B cell (primary cell): Measurements from ENCODE around the gene DNAAF1. TPM values are rescaled to one million over a fixed set of nuclear protein-coding genes. Genes with fewer than 3 reads are reported as not detected.

Experiments used
- ATAC-seq: fragments of 200-7000 bp; cut with Tn5 transposase; one replicate; pipeline ENCODE4 v1.10.0; 2021; ENCODE audit warnings: low read depth, mild to moderate bottlenecking, moderate number of reproducible peaks, moderate library complexity
- CTCF ChIA-PET: fragments of 350-600 bp; sonication (Branson Sonifier 250); formaldehyde crosslinking; loops from one replicate; lab custom pipeline; 2021; ENCODE audit warnings: antibody characterized with exemption, inconsistent platforms; lab: Charles Lee
- POLR2A ChIA-PET: fragments of 350-600 bp; sonication (Branson Sonifier 250); formaldehyde crosslinking; loops from one replicate; lab custom pipeline; 2021; ENCODE audit warnings: antibody characterized with exemption; lab: Charles Lee
- DNase-seq: peaks from one replicate; pipeline ENCODE4 v3.0.0; 2013
- H2AFZ ChIP-seq: 2 replicates; pipeline ENCODE4 v1.6.1; 2012; ENCODE audit warnings: mild to moderate bottlenecking, low read depth, low read length; ENCODE audit not compliant: insufficient read depth, poor library complexity, severe bottlenecking
- H3K27ac ChIP-seq, 2 donors: 1 replicate in 1 of 2; 2 replicates in 1 of 2; pipeline ENCODE4 v1.5.1; 2012 to 2013; ENCODE audit warnings: low read length in 2 of 2, mild to moderate bottlenecking in 2 of 2, moderate library complexity in 1 of 2
- H3K27me3 ChIP-seq, 4 experiments: fragments of 200-600 bp in 1 of 4; sonication (generic) in 1 of 4; replicated peaks in 1 of 4; 1 replicate in 2 of 4; 2 replicates in 2 of 4; pipeline versions ENCODE4 v1.6.1 to v1.7.0; 2013 to 2016; ENCODE audit warnings: low read length in 3 of 4, mild to moderate bottlenecking in 2 of 4, mixed read lengths in 1 of 4, moderate library complexity in 1 of 4; ENCODE audit not compliant: insufficient read depth in 4 of 4, control insufficient read depth in 3 of 4; ENCODE audit errors: control extremely low read depth in 1 of 4
- H3K36me3 ChIP-seq, 2 experiments: replicated peaks in 1 of 2; 1 replicate in 1 of 2; 2 replicates in 1 of 2; pipeline versions ENCODE4 v1.6.1 to v1.7.1; 2013; ENCODE audit warnings: low read length in 1 of 2; ENCODE audit not compliant: insufficient read depth in 2 of 2, control insufficient read depth in 1 of 2; ENCODE audit errors: control extremely low read depth in 1 of 2, extremely low read depth in 1 of 2
- H3K4me1 ChIP-seq, 2 donors: fragments of 200-600 bp in 1 of 2; sonication (generic) in 1 of 2; 1 replicate in 1 of 2; 2 replicates in 1 of 2; pipeline versions ENCODE4 v1.5.1 to v1.6.1; 2013 to 2017; ENCODE audit warnings: low read length in 2 of 2; ENCODE audit not compliant: control insufficient read depth in 2 of 2, insufficient read depth in 2 of 2
- H3K4me2 ChIP-seq: replicated peaks from 2 replicates; pipeline ENCODE3; 2012; ENCODE audit warnings: mild to moderate bottlenecking, low read depth, low read length; ENCODE audit not compliant: poor library complexity, severe bottlenecking
- H3K4me3 ChIP-seq, 5 experiments: fragments of 200-600 bp in 1 of 5; sonication (generic) in 1 of 5; 1 replicate in 3 of 5; 2 replicates in 2 of 5; pipeline versions ENCODE4 v1.5.1 to v1.7.0; 2011 to 2016; ENCODE audit warnings: low read length in 4 of 5, mild to moderate bottlenecking in 4 of 5, low read depth in 2 of 5, control low read depth in 1 of 5, moderate library complexity in 1 of 5; ENCODE audit not compliant: insufficient read depth in 1 of 5; ENCODE audit errors: control extremely low read depth in 1 of 5, extremely low read depth in 1 of 5
- H3K79me2 ChIP-seq: fragments of 200-600 bp; sonication (generic); one replicate; pipeline ENCODE4 v1.6.0; 2016; ENCODE audit warnings: low read length; ENCODE audit not compliant: control insufficient read depth, insufficient read depth
- H3K9ac ChIP-seq: fragments of 200-600 bp; sonication (generic); 2 replicates; pipeline ENCODE4 v1.6.1; 2017; ENCODE audit warnings: mild to moderate bottlenecking, low read length, moderate library complexity
- H3K9me3 ChIP-seq, 3 donors: one replicate each; pipeline versions ENCODE4 v1.6.1 to v1.7.1; 2013; ENCODE audit warnings: low read length in 2 of 3; ENCODE audit not compliant: control insufficient read depth in 2 of 3, insufficient read depth in 1 of 3; ENCODE audit errors: control extremely low read depth in 1 of 3
- H4K20me1 ChIP-seq: 2 replicates; pipeline ENCODE4 v1.6.0; 2012; ENCODE audit warnings: mild to moderate bottlenecking, low read length; ENCODE audit not compliant: insufficient read depth, control insufficient read depth, poor library complexity, severe bottlenecking
- H3K27ac Mint-ChIP-seq: one replicate; pipeline ENCODE4 v1.8.0; 2021; ENCODE audit warnings: mixed read lengths
- H3K27me3 Mint-ChIP-seq: one replicate; pipeline ENCODE4 v1.8.0; 2021; ENCODE audit warnings: mixed read lengths
- H3K4me1 Mint-ChIP-seq: one replicate; pipeline ENCODE4 v1.8.0; 2021; ENCODE audit warnings: mixed read lengths
- H3K4me3 Mint-ChIP-seq: one replicate; pipeline ENCODE4 v1.8.0; 2021; ENCODE audit warnings: mixed read lengths
- H3K9me3 Mint-ChIP-seq: one replicate; pipeline ENCODE4 v1.8.0; 2022; ENCODE audit warnings: mixed read lengths; ENCODE audit not compliant: insufficient read depth
- EZH2 ChIP-seq: IDR thresholded peaks from 2 replicates; pipeline ENCODE4 v1.6.1; 2012; ENCODE audit warnings: borderline replicate concordance, low read depth, mild to moderate bottlenecking, moderate library complexity, low read length; ENCODE audit not compliant: insufficient read depth, poor library complexity, severe bottlenecking
- WGBS: methylation state at CpG from one replicate; pipeline ENCODE4 v1.1.5; 2013; ENCODE audit warnings: missing lambda C conversion rate; ENCODE audit not compliant: insufficient coverage; 5-methylcytosine and 5-hydroxymethylcytosine counted together
- intact Hi-C: fragments of 100-400 bp; cut with micrococcal nuclease; formaldehyde crosslinking; loops from one replicate; pipeline ENCODE4 v1.10.0; 2022
- polyA plus RNA-seq: library from polyadenylated mRNA; depleted of rRNA; stranded (reverse); fragments of >200 nt; gene quantifications from 2 replicates; pipeline ENCODE4 v1.2.3, GENCODE V29; 2012
- total RNA-seq, 2 donors: library from RNA; stranded (reverse); fragments of 120-200 nt in 1 of 2; gene quantifications; 1 replicate in 1 of 2; 2 replicates in 1 of 2; pipeline versions ENCODE4 v1.2.3 to v1.2.4, GENCODE V29; 2013 to 2022
- TF ChIP-seq, protein P1 (sequence below): fragments of 200-600 bp; IDR thresholded peaks from one replicate; pipeline ENCODE4 v1.8.0; 2022; ENCODE audit warnings: antibody characterized with exemption, mild to moderate bottlenecking

Gene DNAAF1
- total and polyA plus RNA-seq, 2 donors (not counting 1 experiment from before 2014, with no cell fraction given): 0.24 to 0.30 TPM

DNA sequence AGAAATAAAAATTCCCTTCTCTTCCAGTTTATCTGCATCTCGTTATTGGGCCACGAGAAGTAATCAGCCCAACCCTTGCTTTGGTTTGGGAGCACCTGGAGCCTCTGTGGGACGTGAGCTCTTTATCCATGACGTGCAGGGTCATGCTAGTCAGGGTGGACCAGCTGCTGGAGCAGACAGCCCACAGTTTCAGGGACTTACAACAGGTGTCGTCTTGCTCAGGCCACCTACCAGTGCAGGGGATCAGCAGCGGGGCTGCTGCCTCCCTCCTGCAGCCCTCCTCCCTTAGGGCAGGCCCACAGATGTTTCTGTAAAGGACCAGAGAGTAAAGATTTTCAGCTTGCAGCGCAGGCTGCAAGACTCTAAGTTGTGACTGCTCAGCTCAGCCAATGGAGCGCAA is 62.8 kb downstream of the DNAAF1 start:
- DNase-seq: no peak
- Histone ChIP-seq H3K79me2 (no peaks in the 10 kb centered on the region), H3K4me3 (no peak overlapping the region), H2AFZ (no peak overlapping the region), H3K36me3 (no peaks in the 10 kb centered on the region), H3K27ac (no peak overlapping the region), H3K4me1 (no peaks in the 10 kb centered on the region), H4K20me1 (no peaks in the 10 kb centered on the region), H3K9ac (no peak overlapping the region), H3K9me3 (peaks cover 0 to 3% (median 0%) of the 10 kb centered on the region in 3 donors), H3K27me3 (no peaks in the 10 kb centered on the region), H3K4me2 (no peak overlapping the region)
- POLR2A ChIA-PET: no interaction called here
- no peak overlapping the region for H3K4me3 Mint-ChIP-seq
- CTCF ChIA-PET: no interaction called here
- H3K9me3 Mint-ChIP-seq: no peaks in the 10 kb centered on the region
- no peaks in the 10 kb centered on the region for H3K4me1 Mint-ChIP-seq
- WGBS: 82% methylated on average over 7 of the region's 8 CpGs
- H3K27me3 Mint-ChIP-seq: no peaks in the 10 kb centered on the region
- H3K27ac Mint-ChIP-seq: no peak overlapping the region
- no peak for ATAC-seq
- intact Hi-C loops: no loop called here
- no peak for TF ChIP-seq EZH2
- TF ChIP-seq, protein P1, sequence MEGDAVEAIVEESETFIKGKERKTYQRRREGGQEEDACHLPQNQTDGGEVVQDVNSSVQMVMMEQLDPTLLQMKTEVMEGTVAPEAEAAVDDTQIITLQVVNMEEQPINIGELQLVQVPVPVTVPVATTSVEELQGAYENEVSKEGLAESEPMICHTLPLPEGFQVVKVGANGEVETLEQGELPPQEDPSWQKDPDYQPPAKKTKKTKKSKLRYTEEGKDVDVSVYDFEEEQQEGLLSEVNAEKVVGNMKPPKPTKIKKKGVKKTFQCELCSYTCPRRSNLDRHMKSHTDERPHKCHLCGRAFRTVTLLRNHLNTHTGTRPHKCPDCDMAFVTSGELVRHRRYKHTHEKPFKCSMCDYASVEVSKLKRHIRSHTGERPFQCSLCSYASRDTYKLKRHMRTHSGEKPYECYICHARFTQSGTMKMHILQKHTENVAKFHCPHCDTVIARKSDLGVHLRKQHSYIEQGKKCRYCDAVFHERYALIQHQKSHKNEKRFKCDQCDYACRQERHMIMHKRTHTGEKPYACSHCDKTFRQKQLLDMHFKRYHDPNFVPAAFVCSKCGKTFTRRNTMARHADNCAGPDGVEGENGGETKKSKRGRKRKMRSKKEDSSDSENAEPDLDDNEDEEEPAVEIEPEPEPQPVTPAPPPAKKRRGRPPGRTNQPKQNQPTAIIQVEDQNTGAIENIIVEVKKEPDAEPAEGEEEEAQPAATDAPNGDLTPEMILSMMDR: no peak

DNA sequence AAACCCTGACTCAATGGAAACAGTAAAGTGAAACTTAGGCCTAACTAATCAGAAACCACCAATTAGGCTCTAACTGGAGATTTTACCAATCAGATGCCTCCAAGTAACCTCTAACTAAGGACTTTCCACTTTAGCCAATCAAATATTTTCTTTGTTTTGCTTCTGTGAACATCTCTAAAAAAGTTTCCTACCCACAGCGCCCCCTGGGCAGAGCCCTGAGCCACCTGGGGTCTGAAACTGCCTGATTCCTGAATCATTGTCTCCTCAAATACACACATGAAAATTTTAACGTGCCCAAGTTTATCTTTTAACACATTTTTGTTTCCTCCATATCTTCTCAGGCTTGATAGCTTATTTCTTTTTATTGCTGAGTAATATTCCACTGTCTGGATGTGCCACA is 64.9 kb downstream of the DNAAF1 start:
- no peak overlapping the region for H3K9ac ChIP-seq
- no peaks in the 10 kb centered on the region for H3K79me2 ChIP-seq
- H3K9me3 ChIP-seq: peaks cover 0 to 3% (median 0%) of the 10 kb centered on the region in 3 donors
- H3K4me2 ChIP-seq: no peak overlapping the region
- H3K4me3 Mint-ChIP-seq: no peak overlapping the region
- no peaks in the 10 kb centered on the region for H3K9me3 Mint-ChIP-seq
- ATAC-seq (no peak), DNase-seq (no peak)
- no peaks in the 10 kb centered on the region for H3K27me3 ChIP-seq
- CTCF ChIA-PET: interaction anchor here (0.8 kb wide), 1 partner anchor 13 kb away, joined by 3 read pairs; no protein-coding TSS in a partner anchor
- POLR2A ChIA-PET: no interaction called here
- no peak overlapping the region for H2AFZ ChIP-seq
- H3K27me3 Mint-ChIP-seq: no peaks in the 10 kb centered on the region
- no peaks in the 10 kb centered on the region for H4K20me1 ChIP-seq
- no peaks in the 10 kb centered on the region for H3K36me3 ChIP-seq
- no peak for TF ChIP-seq EZH2
- TF ChIP-seq, protein P1: no peak
- H3K27ac ChIP-seq: no peak overlapping the region
- WGBS: 83% methylated on average over 1 of the region's 2 CpGs
- H3K4me3 ChIP-seq: no peak overlapping the region
- H3K4me1 ChIP-seq: no peaks in the 10 kb centered on the region
- H3K4me1 Mint-ChIP-seq: no peaks in the 10 kb centered on the region
- no peak overlapping the region for H3K27ac Mint-ChIP-seq
- intact Hi-C loops: no loop called here
